Measurements from ENCODE around the gene CCDC77. TPM values are rescaled to one million over a fixed set of nuclear protein-coding genes. Genes with fewer than 3 reads are reported as not detected.

Gene CCDC77
- total RNA-seq, 4 donors from 2014 or later = 3.0 to 7.0 (median 5.5) TPM

GRCh38 chr12:473198-473597 is 71.8 kb downstream of the CCDC77 start:
- no peaks in the 10 kb centered on the region for H3K36me3 ChIP-seq
- no peak overlapping the region for H3K4me3 ChIP-seq
- TF ChIP-seq EP300 (IDR thresholded peaks at IDR 0.05) = no peak
- TF ChIP-seq POLR2AphosphoS5 (IDR thresholded peaks at IDR 0.05) = no peak
- no peak for TF ChIP-seq POLR2A (IDR thresholded peaks at IDR 0.05)
- no peak for TF ChIP-seq CTCF (IDR thresholded peaks at IDR 0.05)
- peaks cover 53% of the 10 kb centered on the region for H3K27me3 ChIP-seq
- no peak overlapping the region for H3K27ac ChIP-seq
- no peaks in the 10 kb centered on the region for H3K4me1 ChIP-seq
- no peak for ATAC-seq
- 13 to 93% methylated on average over 1 to 5 of the region's 5 CpGs for WGBS, 2 donors (ENCODE audit: low coverage in 1 of 2)
- no peaks in the 10 kb centered on the region for H3K9me3 ChIP-seq

DNA sequence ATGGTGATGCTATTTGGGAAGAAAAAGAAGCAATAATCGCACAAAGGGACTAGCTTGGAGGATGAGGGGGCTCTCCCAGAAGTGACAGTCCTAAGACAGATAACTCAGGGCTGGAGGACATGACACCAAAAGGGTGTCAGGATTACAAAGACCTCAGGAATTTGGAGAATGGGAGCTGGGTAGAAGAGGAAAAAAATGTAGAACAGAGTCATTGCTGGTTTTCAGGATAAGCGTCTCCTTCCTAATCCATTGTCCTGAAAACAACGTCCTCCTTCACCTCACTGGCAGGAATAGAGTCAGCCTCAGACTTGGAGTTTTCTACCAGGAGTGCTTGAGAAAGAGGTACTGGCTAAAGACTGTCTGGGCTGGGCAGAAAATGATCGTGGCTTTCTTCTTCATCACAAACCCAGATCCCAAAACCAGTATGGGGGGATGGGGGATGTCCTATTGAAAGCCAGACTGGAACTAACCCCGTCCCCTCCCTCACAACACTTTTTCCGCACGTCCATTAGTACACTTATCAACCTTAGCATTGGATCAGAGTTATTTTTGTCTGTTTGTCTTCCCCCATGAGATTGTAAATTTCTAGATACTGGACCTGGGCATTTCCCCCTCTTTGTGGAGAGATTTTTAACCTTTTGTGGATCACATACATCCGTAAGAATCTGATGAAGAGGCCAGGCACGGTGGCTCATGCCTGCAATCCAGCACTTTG is 72.6 kb downstream of the CCDC77 start:
- Histone ChIP-seq H3K36me3 (no peaks in the 10 kb centered on the region), H3K4me3 (no peak overlapping the region), H3K9me3 (no peaks in the 10 kb centered on the region), H3K27ac (no peak overlapping the region), H3K4me1 (no peaks in the 10 kb centered on the region), H3K27me3 (peaks cover 53% of the 10 kb centered on the region)
- no peak for ATAC-seq
- 52 to 58% methylated on average over 6 to 8 of the region's 9 CpGs for WGBS, 2 donors (ENCODE audit: low coverage in 1 of 2)
- no peak for TF ChIP-seq POLR2AphosphoS5 (IDR thresholded peaks at IDR 0.05)
- TF ChIP-seq CTCF (IDR thresholded peaks at IDR 0.05) = no peak
- no peak for TF ChIP-seq POLR2A (IDR thresholded peaks at IDR 0.05)
- no peak for TF ChIP-seq EP300 (IDR thresholded peaks at IDR 0.05)

- Histone ChIP-seq H3K36me3 (no peaks in the 10 kb centered on the region), H3K9me3 (no peaks in the 10 kb centered on the region), H3K4me1 (no peaks in the 10 kb centered on the region), H3K27ac (no peak overlapping the region), H3K4me3 (no peak overlapping the region), H3K27me3 (peaks cover 49% of the 10 kb centered on the region)
- WGBS, 2 donors (ENCODE audit: low coverage in 1 of 2) = 31 to 44% methylated on average over 5 of the region's 5 CpGs
- ATAC-seq = no peak
- TF ChIP-seq EP300 (IDR thresholded peaks at IDR 0.05) (no peak), POLR2AphosphoS5 (IDR thresholded peaks at IDR 0.05) (no peak), POLR2A (IDR thresholded peaks at IDR 0.05) (no peak), CTCF (IDR thresholded peaks at IDR 0.05) (no peak)
These were observed 73.8 kb downstream of the CCDC77 start for GRCh38 chr12:475286-475685.

GRCh38 chr12:479161-479560 is 77.7 kb downstream of the CCDC77 start:
- H3K36me3 ChIP-seq = no peaks in the 10 kb centered on the region
- no peak overlapping the region for H3K27ac ChIP-seq
- no peak for TF ChIP-seq POLR2AphosphoS5 (IDR thresholded peaks at IDR 0.05)
- TF ChIP-seq EP300 (IDR thresholded peaks at IDR 0.05) = no peak
- TF ChIP-seq CTCF (IDR thresholded peaks at IDR 0.05) = no peak
- TF ChIP-seq POLR2A (IDR thresholded peaks at IDR 0.05) = no peak
- WGBS, 2 donors (ENCODE audit: low coverage in 1 of 2) = no CpG with 5 or more reads among the region's 4 CpGs
- no peak overlapping the region for H3K4me3 ChIP-seq
- H3K4me1 ChIP-seq = peaks cover 0 to 15% (median 6%) of the 10 kb centered on the region in 3 donors
- peaks cover 28% of the 10 kb centered on the region for H3K27me3 ChIP-seq
- no peaks in the 10 kb centered on the region for H3K9me3 ChIP-seq
- ATAC-seq = no peak
